HL-60/S4 treated with phorbol 12-myristate 13-acetate at 8.2 ng/mL for 4 days and 3 days (cell line): Measurements from ENCODE around the gene OVOL2.
"Not testable (repeated sequence)": the region's sequence is repeated elsewhere in the genome, so short reads cannot be mapped to it uniquely, and the experiment has no call there.

Experiments used
- in situ Hi-C: fragments of 300-500 bp; cut with MboI; formaldehyde crosslinking; loops from 2 replicates; pipeline ENCODE4 v1.15.0; 2022; ENCODE audit warnings: low sequenced_read_pairs

The OVOL2 gene

DNA sequence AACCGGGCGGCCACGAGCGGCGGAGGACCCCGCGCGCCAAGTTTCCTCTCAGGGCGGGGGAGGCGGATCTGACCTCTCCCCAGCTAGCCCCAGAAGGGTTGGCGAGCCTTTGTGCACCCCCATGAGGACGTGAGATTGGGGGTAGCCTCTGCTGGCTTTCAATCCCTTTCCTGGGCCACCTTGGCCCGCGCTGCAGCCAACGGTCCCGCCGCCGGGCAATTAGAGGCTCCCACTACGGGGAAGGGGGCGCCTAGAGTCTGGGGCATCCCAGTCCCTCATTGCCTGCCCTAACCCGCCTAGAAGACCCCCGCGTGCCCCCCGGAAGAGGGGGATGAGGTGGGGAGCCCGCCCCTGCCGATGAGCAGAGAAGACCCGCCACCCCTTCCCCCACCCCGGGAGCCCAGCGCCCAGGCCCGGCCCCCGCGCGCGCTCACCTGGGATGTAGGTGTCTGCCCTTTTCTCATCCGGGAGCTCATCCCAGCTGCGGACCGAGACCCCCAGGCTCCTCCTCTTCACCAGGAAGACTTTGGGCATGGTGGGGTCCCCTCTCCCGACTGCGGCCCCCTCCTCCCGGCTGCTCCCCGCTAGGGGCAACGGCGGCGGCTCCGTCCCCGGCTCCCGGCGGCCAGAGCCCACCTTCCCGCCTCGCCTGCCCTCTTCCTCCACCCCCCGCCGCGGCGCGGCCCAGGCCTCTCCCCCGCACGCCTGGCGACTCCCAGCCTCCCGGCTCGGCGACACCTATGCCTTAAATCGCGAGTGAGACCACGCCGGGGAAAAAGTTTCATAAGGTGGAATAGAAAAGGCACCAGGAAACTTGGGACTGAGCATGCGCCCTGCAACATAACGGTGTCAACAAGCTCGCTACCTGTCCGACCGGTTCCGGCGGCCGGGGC lies at the start of gene OVOL2:
OVOL2 (minus strand) TSS at position 816 of the 893 bp plus-strand sequence; CDS start at position 534, 282 bp downstream.
- in situ Hi-C loops, result no loop called here

DNA sequence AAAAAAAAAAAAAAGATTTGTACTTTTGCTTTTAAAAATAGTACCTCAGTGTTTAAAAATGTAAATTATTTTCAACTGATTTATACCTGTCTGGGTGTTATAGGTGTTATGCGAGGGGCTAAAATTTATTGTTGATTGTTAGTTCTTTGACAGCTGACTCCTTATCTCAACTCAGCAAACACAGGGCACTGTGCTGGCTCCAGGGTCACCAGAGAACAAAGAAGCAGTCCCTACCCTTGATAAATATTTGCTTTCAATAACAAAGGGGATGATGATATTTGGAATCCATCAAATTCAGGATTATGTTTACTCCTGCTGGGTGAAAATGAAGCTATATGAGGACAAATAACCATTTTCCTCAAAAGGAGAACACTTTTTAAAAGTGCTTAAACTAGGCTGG lies 45.8 kb upstream of the OVOL2 start:
- in situ Hi-C loops, result no loop called here

DNA sequence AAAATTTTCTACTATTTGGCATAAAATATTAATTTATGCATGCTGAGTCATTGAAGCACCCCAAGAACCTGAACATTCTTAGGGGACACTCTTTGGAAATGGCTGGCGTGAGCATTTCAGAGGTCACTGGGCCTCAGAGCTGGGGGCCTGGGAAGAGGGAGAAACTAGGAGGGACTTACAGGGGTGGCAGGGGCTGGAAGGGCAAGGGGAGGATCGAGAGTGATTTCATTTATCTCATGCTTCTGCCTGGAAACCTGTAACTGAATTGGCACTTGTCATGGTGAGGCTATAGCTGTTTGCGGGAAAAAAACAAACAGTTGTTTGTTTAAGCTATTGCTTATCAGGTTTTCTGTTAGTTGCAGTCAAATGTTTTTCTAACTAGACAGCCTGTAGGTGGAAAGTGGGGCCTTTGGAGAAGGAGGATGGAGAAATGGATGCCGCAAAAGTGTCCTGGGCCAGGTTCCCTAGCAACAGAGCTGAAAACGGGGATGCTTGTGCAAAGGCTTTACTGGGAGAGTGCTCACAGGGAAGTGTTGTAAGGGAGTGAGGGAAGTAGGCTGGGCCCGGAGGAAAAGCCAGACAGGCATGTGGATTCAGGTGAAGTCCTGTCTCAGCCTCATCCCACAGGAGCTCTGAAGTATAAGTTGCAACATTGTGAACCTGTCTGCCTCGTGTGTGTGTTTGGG lies 43.6 kb upstream of the OVOL2 start:
- in situ Hi-C loops, result no loop called here

DNA sequence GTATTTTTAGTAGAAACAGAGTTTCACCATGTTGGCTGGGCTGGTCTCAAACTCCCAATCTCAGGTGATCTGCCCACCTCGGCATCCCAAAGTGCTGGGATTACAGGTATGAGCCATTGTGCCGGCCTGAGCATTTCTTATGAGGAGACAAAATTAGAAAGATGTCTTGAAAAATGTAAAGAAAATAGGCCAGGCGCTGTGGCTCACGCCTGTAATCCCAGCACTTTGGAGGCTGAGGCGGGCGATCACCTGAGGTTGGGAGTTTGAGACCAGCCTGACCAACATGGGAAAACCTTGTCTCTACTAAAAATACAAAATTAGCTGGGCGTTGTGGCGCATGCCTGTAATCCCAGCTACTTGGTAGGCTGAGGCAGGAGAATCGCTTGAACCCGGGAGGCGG lies 42.9 kb upstream of the OVOL2 start:
- in situ Hi-C loops, result not testable (repeated sequence)

DNA sequence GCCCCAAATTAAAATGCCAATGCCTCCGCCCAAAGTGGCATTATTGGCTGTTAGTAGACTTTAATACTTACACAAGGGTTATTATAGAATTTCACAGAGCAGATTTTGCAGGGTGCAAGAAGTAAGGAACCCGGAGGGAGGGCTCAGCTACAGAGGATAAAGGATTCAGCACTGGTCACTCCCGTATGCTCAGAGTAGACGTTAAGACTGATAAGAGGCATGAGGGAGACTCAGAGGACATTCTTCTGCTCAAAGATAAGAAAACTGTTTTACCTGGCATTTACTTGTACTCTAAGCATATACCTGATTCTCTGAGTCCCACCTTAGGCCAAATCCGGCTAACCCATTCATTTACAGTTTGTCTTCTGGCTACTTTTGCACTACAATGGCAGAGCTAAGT lies 36.5 kb upstream of the OVOL2 start:
- in situ Hi-C loops, result no loop called here

DNA sequence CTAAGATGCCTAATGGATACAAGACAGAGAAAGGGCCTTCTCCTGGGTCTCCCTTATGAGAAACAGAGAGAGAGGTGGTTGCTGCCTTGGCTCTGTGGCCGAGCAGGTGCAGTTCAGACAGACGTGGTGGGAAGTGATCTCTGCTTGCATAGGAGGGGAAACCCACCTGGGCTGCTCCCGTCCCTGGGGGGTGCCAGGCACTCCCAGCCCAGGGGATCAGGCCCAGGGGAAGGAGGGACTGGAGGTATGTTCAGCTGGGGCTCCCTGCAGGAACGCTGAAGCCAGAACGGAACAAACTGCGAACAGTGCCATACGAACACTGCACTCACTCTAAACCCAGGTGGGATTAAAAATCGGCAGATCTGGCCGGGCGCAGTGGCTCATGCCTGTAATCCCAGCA lies 35.7 kb upstream of the OVOL2 start:
- in situ Hi-C loops, result no loop called here

GRCh38 chr20:18092890-18093289 lies 35.2 kb upstream of the OVOL2 start:
- in situ Hi-C loops, result no loop called here

GRCh38 chr20:18091623-18092022 lies 33.9 kb upstream of the OVOL2 start:
- in situ Hi-C loops, result no loop called here

DNA sequence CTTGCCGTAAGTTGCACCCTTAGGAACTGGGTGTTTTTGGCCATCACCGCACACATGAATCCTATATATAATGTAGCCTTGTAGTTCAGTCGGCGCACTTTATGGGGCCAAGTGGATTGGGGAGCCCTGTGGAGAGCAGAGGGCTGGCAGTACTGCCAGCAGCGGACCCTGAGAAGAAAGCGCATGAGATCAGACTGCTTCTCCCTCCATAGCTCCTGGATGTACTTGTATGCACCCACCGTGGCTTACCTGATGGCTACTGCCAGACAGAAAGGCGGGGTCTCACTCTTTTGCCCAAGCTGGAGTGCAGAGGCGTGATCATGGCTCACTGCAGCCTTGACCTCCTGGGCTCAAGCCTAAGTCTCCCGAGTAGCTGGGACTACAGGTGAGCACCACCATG lies 32.8 kb upstream of the OVOL2 start:
- in situ Hi-C loops, result no loop called here

- in situ Hi-C loops, result no loop called here
Observed at GRCh38 chr20:18090044-18090443, 32.3 kb upstream of the OVOL2 start.

GRCh38 chr20:18088841-18089240 lies 31.1 kb upstream of the OVOL2 start:
- in situ Hi-C loops, result not testable (repeated sequence)

DNA sequence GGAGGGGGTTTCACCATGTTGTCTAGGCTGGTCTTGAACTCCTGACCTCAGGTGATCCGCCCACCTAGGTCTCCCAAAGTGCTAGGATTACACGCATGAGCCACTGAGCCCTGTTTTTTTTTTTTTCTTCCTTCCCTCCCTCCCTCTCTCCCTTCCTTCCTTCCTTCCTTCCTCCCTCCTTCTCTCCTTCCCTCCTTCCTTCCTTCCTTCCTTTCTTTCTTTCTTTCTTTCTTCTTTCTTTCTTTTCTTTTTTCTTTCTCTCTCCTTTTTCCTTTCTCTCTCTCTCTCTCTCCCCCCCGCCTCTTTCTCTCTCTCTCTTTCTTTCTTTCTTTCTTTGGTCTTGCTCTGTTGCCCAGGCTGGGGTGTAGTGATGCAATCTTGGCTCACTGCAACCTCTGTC lies 30.6 kb upstream of the OVOL2 start:
- in situ Hi-C loops, result not testable (repeated sequence)

DNA sequence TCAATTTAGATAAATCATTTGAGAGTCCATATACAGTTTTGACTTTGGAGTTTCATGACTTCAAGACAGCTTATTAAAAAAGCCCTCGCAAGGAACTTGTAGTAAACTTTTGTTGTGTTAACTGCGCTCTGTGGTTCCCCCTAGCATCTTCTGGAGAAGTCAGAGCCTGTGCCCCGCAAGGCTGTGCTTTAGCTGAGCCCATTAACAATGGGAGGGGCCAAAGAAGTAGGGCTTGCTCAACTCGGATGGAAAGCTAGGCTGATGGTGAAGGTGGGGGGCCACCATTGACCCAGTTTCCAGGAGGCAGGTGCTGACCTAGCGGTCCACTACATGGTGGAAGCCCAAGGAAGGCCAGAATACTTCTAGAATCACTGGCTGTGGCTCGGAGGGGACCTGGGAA lies 29.3 kb upstream of the OVOL2 start:
- in situ Hi-C loops, result no loop called here

- in situ Hi-C loops, result not testable (repeated sequence)
Observed at GRCh38 chr20:18080836-18081235, 23.1 kb upstream of the OVOL2 start.

DNA sequence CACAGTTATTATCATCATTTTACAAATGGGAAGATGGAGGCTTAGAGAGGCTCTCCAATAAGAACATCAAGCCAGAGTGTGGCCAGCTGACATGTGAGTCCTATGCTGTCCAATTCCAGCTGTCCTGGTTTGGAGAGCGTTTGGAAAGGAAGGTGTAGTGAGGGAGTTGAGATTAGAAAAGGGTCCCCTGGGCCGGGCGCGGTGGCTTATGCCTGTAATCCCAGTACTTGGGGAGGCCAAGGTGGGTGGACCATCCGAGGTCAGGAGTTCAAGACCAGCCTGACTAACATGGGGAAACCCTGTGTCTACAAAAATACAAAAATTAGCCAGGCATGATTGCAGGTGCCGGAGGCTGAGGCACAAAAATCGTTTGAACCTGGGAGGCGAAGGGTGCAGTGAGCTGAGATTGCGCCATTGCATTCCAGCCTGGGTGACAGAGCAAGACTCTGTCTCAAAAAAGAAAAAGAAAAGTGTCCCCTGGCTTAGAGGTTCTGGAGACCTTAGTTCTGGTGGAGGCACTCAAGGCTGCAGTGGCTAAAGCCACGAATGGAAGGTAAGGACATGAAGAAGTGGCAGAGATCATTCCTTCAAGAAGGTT lies 22.1 kb upstream of the OVOL2 start:
- in situ Hi-C loops, result no loop called here

GRCh38 chr20:18077157-18077556 lies 19.4 kb upstream of the OVOL2 start:
- in situ Hi-C loops, result no loop called here

DNA sequence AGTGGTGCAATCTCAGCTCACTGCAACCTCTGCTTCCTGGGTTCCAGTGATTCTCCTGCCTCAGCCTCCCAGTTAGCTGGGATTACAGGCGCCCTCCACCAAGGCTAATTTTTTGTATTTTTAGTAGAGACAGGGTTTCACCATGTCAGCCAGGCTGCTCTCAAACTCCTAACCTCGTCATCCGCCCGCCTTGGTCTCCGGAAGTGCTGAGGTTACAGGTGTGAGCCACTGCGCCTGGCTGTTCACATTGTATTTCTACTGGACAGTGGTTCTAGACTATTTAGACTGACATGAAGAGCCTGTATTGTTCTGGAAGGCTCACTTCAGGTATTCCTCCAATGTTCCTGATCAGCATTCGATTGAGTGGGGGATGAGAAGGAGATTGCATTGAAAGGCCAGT lies 14.8 kb upstream of the OVOL2 start:
- in situ Hi-C loops, result no loop called here

DNA sequence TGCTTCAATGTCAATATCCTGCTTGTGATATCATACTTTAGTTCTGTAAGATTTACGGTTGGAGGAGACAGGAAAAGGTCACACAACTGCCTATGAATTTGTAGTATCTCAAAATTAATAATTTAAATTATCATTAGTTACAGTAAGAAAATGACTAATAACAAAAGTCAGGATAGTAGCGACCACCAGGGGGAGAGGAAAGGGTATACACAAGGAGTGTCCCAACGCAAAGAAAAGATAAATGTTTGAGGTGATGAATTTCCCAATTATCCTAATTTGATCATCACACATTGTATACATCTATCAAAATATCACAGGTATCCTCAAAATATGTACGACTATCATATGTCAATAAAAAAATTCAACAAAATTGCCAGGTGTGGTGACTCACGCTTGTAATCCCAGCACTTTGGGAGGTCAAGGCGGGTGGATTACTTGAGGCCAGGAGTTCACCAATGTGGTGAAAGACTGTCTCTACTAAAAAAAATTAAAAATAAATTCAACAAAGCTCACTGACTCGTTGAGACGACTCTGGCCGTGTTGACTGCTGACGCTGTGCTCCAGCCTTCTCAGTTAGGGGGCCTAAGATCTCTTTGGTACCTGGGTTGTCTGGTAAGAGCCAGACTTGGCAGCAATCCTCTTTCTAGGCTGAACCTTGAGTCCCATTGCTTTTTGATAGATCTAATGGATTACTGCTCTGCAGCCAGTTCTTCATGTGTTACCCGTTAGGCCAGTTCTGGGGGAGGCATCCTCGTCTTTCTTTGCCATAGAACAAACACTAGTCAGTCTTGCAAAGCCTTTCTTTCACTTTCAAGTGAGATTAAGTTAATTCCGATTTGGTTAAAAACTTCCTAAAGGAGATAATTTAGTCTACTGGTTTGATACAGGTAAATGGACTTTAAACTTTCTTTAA lies 9.0 kb upstream of the OVOL2 start:
- in situ Hi-C loops, result no loop called here

GRCh38 chr20:18063676-18064075 lies 6.0 kb upstream of the OVOL2 start:
- in situ Hi-C loops, result no loop called here

DNA sequence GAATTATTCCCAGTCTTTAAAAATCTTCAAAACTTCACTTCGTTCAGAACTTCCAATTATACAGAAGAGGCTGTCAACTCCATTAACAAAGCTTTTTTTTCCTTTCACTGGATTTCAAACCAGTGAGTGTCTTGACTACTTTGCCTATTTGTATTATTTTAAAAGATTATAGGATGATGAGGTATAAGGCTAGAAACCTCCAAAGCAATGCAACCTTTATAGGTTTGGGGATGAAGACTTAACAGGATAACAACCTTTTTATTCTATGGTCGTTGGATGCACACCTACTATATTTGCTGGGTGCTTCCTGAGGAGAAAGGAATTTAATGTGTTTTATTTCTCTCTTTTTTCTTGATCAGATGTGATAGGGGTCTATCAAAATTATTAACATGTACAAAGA lies 1.9 kb upstream of the OVOL2 start:
- in situ Hi-C loops, result no loop called here
